HG02970 (cell line): ENCODE data around the gene IKZF2.

ENCODE experiments used
- ATAC-seq: cut with Tn5 transposase; IDR thresholded peaks from one replicate; pipeline ENCODE4 v1.9.1; 2021; ENCODE audit warnings: mild to moderate bottlenecking, moderate library complexity, moderate number of reproducible peaks; ENCODE audit not compliant: unreplicated experiment, low FRiP score

The IKZF2 gene

DNA sequence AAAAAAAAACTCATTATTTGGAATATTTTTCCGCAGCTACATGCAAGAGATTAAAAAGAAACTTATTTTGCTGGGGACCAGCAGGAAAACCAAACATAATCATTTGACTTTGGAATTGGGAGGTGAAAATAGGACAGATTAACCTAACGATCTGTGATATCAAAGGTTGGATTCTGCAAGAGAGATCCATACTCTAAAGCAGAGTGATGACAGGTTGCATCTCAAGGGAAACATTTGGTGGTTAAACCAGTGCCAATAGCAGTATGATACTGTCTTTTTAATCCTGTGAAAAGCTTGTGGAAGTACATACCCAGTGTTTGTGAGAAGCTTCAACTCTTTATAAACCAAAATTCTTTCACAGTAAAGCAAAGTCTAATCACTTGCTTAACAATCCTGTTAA is 5.3 kb upstream of the IKZF2 start:
- ATAC-seq, result no peak

DNA sequence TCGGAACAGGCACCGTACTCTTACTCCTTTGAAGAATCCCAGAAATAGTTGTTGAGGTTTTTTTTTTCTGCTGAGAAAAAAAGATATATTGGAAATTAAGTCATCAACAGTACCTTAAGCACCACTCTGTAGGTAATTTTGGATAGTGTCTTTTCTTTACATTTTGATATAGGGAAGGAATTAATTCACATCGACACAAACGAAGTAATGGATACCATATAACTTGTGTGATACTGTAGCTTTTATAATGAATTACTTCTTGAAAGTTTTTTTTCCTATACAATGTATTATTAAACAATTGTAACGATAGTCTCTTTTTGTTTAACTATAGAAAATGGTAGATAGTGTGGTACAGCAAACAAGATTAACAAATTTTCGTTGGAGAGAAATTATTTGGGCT is 1.5 kb upstream of the IKZF2 start:
- ATAC-seq, result no peak

DNA sequence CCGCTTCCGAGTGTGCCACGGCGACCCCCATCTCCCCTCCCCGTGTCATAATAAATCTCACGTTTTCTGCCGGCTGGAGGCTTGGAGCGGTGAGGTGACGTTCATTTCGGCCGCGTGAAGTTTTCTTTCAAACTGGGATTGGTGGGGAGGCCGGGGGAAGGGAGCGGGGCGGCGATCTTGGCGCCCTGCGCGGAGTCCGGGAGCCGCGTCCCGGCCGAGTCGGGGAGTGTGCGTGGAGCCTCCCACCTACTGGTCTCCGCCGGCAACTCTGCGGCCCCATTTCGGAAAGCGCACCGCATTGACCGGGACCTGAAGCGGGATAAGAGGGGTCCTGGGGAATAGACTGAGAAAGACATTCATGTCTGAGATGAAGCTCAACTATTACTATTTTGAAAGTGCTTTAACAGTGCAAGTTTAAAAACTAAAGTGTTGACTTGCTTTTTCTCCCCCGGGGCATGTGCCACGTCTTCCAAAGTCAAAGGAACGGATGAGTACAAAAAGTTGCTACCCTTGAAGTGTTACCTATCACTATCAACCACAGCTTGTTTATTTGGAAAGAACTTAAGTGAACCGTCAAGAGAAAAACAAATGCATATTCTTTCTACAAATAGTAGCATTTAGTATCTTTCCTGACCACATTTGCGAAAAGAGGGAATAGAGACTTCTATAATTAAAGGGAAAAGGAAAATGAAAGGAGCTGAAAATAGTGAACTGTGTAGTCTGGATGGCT is 818 bp upstream of the IKZF2 start:
- peak; percentile 26 for ATAC-seq

DNA sequence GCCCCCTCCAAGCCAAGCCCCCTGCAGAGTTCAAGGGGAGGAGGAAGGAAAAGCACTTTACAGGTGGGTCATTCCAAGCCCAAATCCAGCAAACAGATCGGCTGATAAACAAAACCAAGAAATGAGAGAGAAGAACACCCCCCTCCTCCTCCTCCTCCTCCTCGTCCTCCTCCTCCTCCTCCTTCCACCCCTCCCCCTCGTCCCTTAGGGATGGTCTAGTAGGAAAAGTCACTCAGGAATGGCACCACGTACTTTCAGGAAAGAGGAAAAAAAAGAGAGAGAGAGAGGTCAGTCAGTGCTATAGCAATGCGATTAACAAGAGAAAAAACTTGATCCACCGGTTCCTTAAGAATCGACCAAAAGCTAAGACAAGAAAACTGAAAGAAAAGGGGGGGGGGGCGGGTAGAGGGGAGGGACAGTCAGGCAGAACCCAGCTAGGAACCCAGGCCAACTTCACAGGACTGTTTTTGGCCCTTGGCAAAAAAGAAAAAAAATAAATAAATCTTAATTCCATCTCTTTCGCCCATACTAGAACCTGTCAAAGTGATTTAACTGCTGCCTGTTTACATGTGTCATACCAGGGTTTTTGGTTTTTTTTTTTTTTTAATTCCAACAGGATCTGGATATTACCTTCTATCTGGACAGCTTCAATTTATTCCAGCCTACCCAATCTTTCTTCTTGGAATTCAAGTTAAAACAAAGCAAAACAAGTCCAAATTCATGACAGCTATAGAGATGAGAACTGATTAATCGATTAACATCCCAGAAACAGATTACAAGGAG is 906 bp downstream of the IKZF2 start:
- no peak for ATAC-seq

DNA sequence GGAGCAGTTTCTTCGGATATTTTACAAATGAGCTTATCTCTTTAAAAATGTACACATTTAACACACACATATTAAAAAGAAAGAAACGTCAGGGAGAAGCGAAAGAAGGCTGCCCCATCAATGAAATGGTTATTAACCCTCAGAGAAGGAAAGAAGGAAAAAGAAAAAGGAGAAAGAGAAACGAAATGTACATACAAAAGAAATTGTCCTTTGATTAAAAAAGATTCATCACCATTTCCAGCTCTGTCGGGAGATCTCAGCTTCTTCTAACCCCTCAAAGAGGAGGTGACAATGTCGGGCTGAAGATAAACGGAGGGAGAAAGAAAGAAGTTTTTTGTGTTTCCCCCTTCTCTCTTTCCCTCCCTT is 1.5 kb downstream of the IKZF2 start:
- ATAC-seq, result no peak

DNA sequence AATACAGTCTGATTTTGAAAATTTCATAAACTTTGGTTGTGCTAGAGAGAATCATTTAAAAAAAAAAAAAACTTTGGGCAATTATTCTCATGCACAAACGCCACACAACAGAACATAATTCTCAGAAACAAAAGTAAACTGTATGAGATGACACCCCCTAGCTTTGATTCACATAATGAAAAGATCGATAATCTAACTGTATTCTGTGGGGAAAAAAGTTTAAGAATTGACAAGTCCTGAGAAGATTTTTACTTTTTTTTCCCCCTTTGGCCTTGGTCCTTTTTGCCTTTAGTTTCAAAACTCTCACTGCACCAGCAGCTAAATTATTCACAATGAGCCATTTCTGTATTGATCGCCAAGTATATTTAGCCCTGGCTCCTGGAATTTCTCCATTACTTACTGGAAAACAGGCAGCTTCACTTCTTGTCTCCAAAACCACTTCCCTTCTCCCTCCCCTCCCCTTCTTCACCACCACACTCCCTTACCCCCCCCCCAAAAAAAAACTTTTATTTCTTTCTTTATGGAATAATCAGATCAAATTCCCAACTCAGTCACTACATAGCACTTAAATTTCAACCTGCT is 2.0 kb downstream of the IKZF2 start:
- ATAC-seq, result no peak

DNA sequence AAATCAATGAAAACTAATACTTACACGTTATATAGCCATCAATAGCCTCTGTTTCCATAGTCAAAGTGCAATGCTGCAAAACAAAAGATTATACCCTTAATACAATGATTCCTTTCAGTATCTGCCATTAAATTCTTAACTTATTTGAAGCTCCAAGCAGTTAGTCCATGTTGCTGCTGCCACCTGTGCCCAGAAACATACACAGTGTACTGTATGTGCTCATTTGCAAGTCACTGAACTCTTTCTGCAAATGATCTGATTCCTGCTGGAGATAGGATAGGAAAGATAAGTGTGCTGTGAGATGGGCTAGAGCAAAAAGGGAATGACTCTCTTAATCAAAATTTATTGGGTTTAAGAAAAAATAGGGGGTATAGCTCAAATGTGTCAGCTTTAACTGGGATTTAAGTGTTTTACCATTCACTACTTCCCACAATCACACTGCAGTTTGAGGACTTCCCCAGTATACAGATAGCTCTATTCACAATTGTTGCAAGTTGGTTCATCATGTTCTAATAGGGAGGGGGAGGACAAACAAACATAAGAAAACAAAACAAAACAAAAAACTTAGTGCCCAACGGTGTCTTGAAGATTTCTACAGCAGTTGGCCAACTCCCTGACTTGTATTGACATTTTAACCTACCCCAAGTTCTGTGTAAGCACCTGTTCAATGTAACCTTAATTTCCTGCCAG is 2.7 kb downstream of the IKZF2 start:
- no peak for ATAC-seq

DNA sequence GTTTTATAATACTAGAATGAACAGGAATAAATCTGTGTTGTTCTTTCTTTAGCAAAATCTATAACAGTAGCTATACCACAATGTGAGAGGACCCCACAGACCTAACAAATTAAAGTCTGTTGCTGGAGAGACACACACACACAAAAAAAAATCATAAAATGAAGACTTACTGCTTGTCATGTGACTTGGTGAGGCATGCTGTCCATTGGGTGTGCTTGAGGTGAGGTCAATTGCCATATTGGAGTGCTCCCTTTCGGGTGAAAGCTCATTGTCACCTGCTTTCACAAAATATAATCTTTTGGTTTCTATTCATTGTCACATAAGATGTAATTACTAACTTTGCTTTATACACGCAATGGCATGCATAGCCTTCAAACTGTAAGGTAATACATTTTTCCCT is 3.9 kb downstream of the IKZF2 start:
- ATAC-seq, result no peak

DNA sequence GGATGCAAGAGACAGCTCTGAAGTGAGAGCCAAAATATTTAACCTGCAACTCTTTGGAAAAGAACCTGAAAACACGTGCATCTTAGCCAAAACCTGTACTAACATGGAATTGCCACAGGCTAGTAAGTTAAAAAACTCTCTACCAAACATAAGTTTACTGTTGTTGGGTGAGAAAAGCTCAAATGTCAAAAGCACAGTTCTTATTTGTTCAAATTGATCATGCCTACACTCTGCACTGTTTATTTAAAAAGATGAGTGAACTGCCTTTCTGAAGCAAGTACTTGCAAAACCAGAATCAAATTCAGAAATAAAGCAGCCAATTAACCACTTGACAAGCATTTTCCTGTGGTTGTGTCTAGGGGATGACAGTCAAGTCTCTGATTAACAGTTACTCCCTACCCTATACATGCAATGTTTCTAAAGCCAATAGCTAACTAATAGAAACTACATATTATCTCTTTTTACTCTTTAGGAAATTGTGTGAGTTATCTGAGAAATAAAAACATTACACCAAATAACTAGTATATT is 5.6 kb downstream of the IKZF2 start:
- ATAC-seq, result no peak

DNA sequence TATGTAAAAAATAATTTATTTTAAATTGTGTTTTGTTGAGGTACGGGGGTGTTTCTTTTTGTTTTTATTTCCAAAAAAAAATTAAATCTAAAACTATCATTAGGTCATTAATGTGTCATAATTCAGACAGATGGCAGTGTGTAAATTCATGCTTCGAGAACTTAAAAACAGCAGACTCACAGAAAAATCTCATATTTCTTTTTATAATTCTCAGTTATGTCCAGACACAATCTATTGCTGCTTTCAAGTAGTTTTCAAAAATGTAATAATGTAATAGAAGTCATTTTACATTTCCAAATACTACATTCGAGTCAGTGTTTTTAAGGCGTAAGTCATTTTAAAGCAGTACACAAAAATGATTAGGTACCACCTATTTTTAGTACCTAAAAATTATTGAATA is 14.3 kb downstream of the IKZF2 start:
- ATAC-seq, result no peak

DNA sequence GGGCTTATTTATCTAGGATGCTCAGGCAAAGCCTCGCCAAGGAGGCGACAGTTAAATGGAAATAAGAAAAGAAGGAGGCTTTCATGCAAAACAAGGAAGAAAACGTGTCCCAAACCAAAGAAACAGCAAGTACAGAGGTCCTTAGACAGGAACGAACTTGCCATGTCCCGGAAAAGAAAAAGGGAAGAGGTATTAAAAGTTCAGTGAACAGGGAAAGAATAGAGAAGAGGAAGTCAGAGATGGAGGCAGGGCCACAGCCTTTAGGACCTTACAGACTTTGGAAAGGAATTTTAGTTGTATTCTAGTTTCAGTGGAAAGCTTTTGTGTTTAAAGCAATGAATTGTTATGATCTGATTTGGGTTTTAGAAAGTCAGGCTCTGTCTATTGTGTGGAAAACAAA is 22.1 kb downstream of the IKZF2 start:
- no peak for ATAC-seq

DNA sequence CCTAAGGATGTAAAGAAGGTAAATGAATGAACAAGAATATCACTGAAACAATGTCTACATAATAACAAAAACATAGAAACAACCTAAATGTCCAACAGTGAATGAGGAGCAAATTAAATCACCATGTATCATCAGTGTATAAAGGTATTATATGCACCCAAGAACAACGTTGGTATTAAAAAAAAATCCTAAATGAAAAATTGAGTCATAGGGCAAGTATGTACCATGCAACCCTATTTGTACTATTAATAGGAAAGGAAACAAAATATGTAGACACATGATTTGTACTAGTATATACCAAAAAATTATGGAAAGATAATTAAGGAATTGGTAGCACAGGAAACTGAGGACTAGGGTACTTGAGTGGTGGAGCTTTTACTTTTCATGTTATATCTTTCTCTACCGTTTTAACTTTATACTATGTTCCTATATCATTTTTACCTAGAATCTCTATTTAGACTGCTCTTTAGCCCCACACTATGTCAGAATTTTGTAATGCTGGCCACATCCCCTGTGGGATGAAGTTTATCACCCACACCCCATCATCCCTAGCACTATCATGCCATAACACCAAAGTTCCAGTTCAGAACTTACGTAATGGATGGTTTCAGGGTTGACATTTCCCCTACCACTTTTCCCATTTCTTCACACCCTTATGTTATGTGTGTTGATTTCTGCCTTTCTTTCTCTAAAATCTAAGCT is 25.6 kb downstream of the IKZF2 start:
- ATAC-seq, result no peak

DNA sequence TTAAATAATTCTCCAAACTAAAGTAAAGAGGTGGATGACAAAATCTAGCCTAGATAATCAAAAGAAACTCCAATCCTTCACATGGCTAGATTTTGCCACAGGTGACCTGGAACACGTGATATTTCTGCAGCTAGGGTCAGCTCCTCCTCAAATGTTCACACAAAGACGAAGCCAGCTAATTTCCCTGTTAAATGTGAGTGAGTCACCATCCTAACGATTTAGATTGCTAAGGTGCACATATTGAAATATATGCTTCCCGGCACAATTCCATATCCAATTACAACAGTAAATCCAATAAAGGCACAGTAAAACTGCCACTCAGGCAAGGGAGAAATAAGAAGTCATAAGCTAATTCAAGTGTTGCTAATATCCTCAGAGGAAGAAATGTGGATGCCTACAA is 28.7 kb downstream of the IKZF2 start:
- ATAC-seq, result no peak

DNA sequence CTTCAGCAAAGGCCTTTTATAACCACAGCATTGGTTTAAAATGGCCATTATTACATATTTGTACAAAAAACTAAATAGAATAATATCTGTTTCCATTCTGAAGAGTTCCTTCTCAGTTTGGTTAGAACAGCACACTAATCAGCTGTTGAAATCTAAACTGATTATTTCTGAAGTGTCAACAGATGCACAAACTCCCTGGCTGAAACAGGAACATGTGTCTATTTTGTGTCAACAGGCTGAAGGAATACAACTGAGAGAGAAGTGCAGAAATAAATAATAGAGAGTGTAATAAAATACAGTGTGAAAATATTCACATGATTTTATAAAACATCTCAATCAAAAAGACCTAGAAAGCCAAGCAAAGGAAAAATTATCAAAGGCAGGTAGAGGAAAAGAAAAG is 29.7 kb downstream of the IKZF2 start:
- no peak for ATAC-seq

DNA sequence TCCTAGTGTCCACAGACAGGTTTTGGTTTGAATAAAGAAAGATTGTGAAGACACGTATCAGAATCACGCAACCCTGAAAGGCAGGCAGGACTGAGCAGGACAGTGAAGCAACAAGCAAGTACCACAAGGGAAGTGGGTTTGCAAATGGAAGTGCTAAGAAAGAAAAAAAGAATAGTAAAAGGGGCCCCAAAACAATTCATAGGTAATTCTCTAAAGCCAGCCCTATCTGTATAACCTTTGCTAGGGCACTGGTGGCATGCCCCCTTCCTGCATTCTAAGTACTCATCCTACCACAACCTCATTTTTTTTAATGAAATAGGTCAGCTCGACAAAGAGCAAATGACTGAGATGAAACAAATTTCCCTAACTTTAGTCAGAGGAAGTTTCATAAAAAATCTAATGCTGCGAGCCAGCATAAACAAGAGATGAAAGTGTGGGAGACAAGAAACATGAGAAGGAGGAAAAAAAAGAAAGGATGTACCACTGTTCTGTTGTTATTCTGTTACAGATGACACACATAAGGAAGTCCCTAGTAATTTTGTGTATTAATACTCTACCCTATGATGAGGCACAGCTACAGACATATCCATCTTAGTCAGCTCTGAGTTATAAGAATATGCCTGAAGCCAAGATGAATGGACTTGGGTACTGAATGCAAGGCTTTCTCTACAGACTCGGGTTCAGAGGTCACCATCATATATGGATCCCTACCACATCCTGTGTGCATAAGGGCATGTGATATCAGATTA is 32.2 kb downstream of the IKZF2 start:
- peak; percentile 59 for ATAC-seq

DNA sequence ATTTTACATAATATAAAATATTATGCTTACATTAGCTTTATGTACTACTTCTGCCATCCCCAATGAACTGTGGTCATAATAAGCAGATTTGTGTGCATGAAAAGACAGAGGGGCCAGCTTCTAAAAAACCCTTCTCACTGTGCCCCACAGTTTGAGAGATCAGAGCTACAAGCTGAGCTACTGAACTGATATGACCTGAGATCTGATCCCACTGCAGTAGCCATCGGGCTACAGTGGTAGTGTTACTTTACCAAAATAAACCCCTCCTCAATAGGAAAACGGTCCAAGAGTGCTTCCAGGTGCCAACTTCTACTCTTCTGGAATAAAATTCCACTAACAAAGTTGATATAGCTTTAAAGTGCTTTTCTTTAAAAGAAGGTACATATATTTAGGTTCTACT is 43.1 kb downstream of the IKZF2 start:
- no peak for ATAC-seq

DNA sequence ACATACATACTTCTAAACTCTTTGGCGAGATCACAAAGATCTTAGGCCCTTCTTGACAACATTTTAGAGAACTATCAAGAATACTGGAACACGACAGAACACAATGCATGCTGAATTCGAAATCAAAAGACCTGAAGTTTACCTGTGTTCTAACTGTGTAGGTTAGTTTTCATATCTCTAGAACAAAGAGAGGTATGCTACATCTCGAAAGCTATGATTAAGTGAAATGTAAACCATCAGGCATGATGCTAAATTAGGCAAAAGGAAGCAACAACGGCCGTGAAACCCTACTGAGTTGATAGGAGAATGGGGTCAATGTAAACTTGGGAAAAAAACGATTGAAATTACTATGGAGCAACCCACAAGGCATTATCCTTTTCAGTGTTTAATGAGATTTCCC is 43.7 kb downstream of the IKZF2 start:
- no peak for ATAC-seq

DNA sequence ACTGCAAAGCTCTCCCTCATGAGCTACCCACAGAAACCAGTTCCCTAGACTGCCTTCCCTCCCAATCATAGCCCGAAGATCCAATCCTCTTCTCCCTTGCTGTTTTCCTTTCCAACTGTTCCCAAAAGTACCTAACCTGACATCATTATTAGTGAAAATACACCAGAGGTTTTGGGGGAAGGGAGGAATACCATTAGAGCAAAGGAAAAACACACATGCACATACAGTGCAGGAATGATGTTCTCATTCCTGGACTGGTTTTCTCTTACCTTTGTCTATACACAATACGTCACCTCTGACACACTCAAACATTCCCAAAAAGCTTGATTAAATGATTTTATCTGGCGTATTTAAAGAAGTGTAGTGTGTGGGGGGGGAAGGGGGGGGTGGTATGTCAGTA is 46.2 kb downstream of the IKZF2 start:
- ATAC-seq, result no peak

DNA sequence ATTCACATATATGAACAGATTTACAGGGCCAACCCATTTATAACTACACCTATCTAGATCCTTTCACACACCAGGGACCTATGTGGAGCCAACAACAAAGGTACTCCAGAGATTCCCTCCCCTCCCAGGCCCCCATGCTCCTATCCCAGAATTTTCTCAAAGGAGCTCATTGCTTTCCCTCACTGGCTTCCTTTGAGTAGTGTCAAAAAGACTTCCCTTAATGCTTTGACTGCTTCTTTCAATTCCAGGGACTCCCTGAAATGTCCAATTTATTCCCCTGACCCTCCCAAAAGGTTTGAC is 46.6 kb downstream of the IKZF2 start:
- ATAC-seq, result no peak
